Smooth muscle cell of the pulmonary artery (primary cell): ENCODE measurements around the gene MBTPS2. TPM values are rescaled to one million over a fixed set of nuclear protein-coding genes. Genes with fewer than 3 reads are reported as not detected.

Experiments
- total RNA-seq: library from RNA; depleted of rRNA; stranded (reverse); fragments of >200 nt; gene quantifications from 2 replicates; pipeline ENCODE4 v1.2.3, GENCODE V29; 2014

The MBTPS2 gene
- total RNA-seq = 21.6 and 26.2 TPM in 2 replicates

DNA sequence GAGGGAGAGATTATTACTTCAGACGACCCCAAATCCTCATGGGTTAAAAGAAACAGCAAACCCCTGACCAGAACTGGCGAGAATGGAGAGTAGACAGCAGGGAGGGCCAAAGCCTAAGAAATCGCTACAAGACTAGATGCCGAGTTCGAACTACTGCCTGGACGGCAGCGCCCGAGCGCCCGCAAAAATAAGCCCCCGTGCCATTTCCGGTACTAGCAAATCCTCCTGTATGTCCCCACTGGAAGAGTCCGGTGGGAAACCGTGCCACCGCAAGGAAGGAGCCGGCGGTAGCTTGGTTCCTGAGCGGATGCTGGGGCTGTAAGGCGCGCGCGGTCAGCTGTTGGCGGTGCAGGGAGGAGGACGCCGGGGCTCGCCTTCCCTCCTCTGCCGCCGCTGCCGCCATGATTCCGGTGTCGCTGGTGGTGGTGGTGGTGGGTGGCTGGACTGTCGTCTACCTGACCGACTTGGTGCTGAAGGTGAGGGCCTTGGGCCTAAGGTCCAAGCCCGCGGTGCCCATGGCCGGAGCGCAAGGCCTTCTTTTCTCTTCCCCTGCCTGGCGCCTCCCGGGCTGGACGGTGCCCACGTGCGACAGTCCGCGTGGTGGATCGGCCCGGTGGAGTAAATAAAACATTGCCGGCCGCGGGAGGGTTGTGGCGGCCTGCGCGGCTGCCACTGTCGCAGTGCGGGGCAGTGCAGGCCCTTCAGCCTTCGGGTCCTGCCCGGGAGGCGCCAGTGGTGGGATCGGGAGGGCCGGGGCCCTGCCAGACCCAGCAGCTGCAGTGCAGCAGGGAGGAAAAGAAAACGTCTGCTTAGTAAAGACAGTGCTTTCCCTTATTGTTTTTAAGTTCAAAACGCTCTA, at the start of gene MBTPS2:
MBTPS2 (plus strand) TSS at position 284 of the 859 bp plus-strand sequence; CDS start at position 402, 118 bp downstream.

GRCh38 chrX:21855937-21856415, 16.6 kb downstream of the MBTPS2 start, which contains the start of gene YY2:
Gene YY2, plus strand, starts transcription at chrX:21855987. Its CDS starts 498 bp downstream, at chrX:21856485.

Other genes starting within 250 kb of the MBTPS2 start
- gene KLHL34, start 181.3 kb upstream of the MBTPS2 start, total RNA-seq = not detected in 2 replicates
- gene SMPX, start 81.5 kb upstream of the MBTPS2 start, total RNA-seq = not detected in 2 replicates
- 3.4 and 4.0 TPM in 2 replicates for gene YY2, start 16.4 kb downstream of the MBTPS2 start, total RNA-seq
- gene SMS, start 101.1 kb downstream of the MBTPS2 start, total RNA-seq = 167 and 177 TPM in 2 replicates
- 0.46 and 1.4 TPM in 2 replicates for gene PHEX, start 192.7 kb downstream of the MBTPS2 start, total RNA-seq